GM12878 (cell line): ENCODE measurements around the gene ING4. TPM values are rescaled to one million over a fixed set of nuclear protein-coding genes. Genes with fewer than 3 reads are reported as not detected.
A peak's percentile ranks its signal among the peaks of the same experiment; 100 is the strongest.

Source experiments
- ATAC-seq: fragments of 200-7000 bp; cut with Tn5 transposase; 3 replicates; pipeline ENCODE4 v1.9.1; 2020; ENCODE audit warnings: mild to moderate bottlenecking, moderate library complexity
- BruUV-seq: library from RNA; stranded (reverse); fragments of 400-500 nt; replicated peaks from 2 replicates; lab custom pipeline; 2021; lab: Mats Ljungman, UMichigan
- CTCF ChIA-PET: fragments of 300-600 bp; sonication (Branson Sonifier 250); formaldehyde crosslinking; extraction: SDS; loops from one replicate; lab custom pipeline; 2021; ENCODE audit warnings: inconsistent platforms; lab: Yijun Ruan, JAX
- POLR2A ChIA-PET: fragments of 350-600 bp; formaldehyde crosslinking; extraction: SDS; loops from one replicate; lab custom pipeline; 2021; ENCODE audit warnings: inconsistent platforms; lab: Charles Lee
- RAD21 ChIA-PET: fragments of 300-600 bp; sonication (Branson Sonifier 250); formaldehyde crosslinking; loops from one replicate; lab custom pipeline; 2023; ENCODE audit warnings: antibody characterized with exemption; ENCODE audit not compliant: unreplicated experiment; lab: Charles Lee
- SMC1A ChIA-PET: fragments of 300-600 bp; sonication (Branson Sonifier 250); formaldehyde crosslinking; loops from one replicate; lab custom pipeline; 2023; ENCODE audit not compliant: unreplicated experiment, uncharacterized antibody; lab: Charles Lee
- DNase-seq: peaks from one replicate; pipeline ENCODE4 v3.0.0-alpha.2; 2011; ENCODE audit warnings: low read depth, low spot score
- FAIRE-seq: peaks from 3 replicates; lab custom pipeline; 2011; peaks lifted over from hg19 to GRCh38; lab: Jason Lieb, UNC
- H2AFZ ChIP-seq: 2 replicates; pipeline ENCODE4 v1.6.0; 2011; ENCODE audit warnings: low read depth, low read length, control low read depth; ENCODE audit not compliant: control insufficient read depth
- H3K27ac ChIP-seq: 2 replicates; pipeline ENCODE4 v1.5.1; 2011; ENCODE audit warnings: control low read depth; ENCODE audit not compliant: control insufficient read depth, insufficient read depth
- H3K27me3 ChIP-seq, 2 experiments: replicated peaks in 1 of 2; 2 replicates each; pipeline versions ENCODE4 v1.6.0 to v1.6.1; 2011; ENCODE audit warnings: low read length in 1 of 2; ENCODE audit not compliant: control insufficient read depth in 2 of 2, insufficient read depth in 2 of 2
- H3K36me3 ChIP-seq, 2 experiments: 2 replicates each; pipeline ENCODE4 v1.5.1; 2011; ENCODE audit warnings: low read length in 1 of 2; ENCODE audit not compliant: control insufficient read depth in 2 of 2, insufficient read depth in 2 of 2
- H3K4me1 ChIP-seq: 2 replicates; pipeline ENCODE4 v1.6.1; 2011; ENCODE audit warnings: mild to moderate bottlenecking, low read length, moderate library complexity, mixed read lengths; ENCODE audit not compliant: control insufficient read depth, insufficient read depth
- H3K4me2 ChIP-seq: 2 replicates; pipeline ENCODE4 v1.6.0; 2011; ENCODE audit warnings: control low read depth; ENCODE audit not compliant: control insufficient read depth, insufficient read depth
- H3K4me3 ChIP-seq: fragments of 200-600 bp; sonication (generic); 2 replicates; pipeline ENCODE4 v1.5.1; 2016
- H3K79me2 ChIP-seq: 2 replicates; pipeline ENCODE4 v1.6.0; 2011; ENCODE audit warnings: low read length; ENCODE audit not compliant: control insufficient read depth, insufficient read depth
- H3K9ac ChIP-seq: 2 replicates; pipeline ENCODE4 v1.8.0; 2011; ENCODE audit warnings: low read length, control low read depth, mixed read lengths; ENCODE audit not compliant: control insufficient read depth, insufficient read depth
- H3K9me3 ChIP-seq: replicated peaks from 3 replicates; pipeline ENCODE4 v1.5.1; 2011; ENCODE audit warnings: mild to moderate bottlenecking, low read length; ENCODE audit not compliant: control insufficient read depth, insufficient read depth
- H4K20me1 ChIP-seq: 2 replicates; pipeline ENCODE4 v1.6.0; 2011; ENCODE audit not compliant: control insufficient read depth, insufficient read depth
- BCLAF1 ChIP-seq: fragments of 450-650 bp; IDR thresholded peaks from 2 replicates; pipeline ENCODE4 v1.6.1; 2017; ENCODE audit warnings: antibody characterized with exemption, mild to moderate bottlenecking, moderate library complexity
- CREM ChIP-seq: IDR thresholded peaks from 2 replicates; pipeline ENCODE4 v1.6.1; 2014; ENCODE audit warnings: antibody characterized with exemption, low read depth
- EED ChIP-seq: sonication (generic); IDR thresholded peaks from 2 replicates; pipeline ENCODE4 v1.6.1; 2016; ENCODE audit warnings: antibody characterized with exemption, low read depth
- HDGF ChIP-seq: fragments of 450-650 bp; IDR thresholded peaks from 2 replicates; pipeline ENCODE4 v1.6.1; 2016; ENCODE audit warnings: antibody characterized with exemption
- JUNB ChIP-seq: IDR thresholded peaks from 2 replicates; pipeline ENCODE4 v1.6.1; 2016; ENCODE audit warnings: antibody characterized with exemption, mild to moderate bottlenecking
- KDM1A ChIP-seq: fragments of 200-600 bp; sonication (generic); IDR thresholded peaks from 2 replicates; pipeline ENCODE4 v1.6.1; 2016; ENCODE audit warnings: borderline replicate concordance
- MEF2B ChIP-seq: fragments of 450-650 bp; IDR thresholded peaks from 2 replicates; pipeline ENCODE4 v1.6.1; 2018; ENCODE audit warnings: mild to moderate bottlenecking, moderate library complexity; ENCODE audit not compliant: partially characterized antibody, poor library complexity, severe bottlenecking
- MXI1 ChIP-seq: fragments of 150-350 bp; IDR thresholded peaks from 2 replicates; pipeline ENCODE4 v1.6.1; 2011; ENCODE audit warnings: low read depth, mild to moderate bottlenecking, inconsistent platforms, low read length, improper control_type of control experiment
- NBN ChIP-seq: fragments of 450-650 bp; IDR thresholded peaks from 2 replicates; pipeline ENCODE4 v1.6.1; 2016
- PKNOX1 ChIP-seq: fragments of 450-650 bp; IDR thresholded peaks from 2 replicates; pipeline ENCODE4 v1.6.1; 2016; ENCODE audit warnings: mild to moderate bottlenecking
- POU2F2 ChIP-seq: IDR thresholded peaks from 3 replicates; pipeline ENCODE4 v1.6.1; 2011; ENCODE audit warnings: low read depth, mild to moderate bottlenecking, low read length, borderline replicate concordance
- STAT1 ChIP-seq: fragments of 450-650 bp; conservative IDR thresholded peaks from 2 replicates; pipeline ENCODE4 v1.6.1; 2014; ENCODE audit warnings: antibody characterized with exemption, mild to moderate bottlenecking
- WGBS: methylation state at CpG from one replicate; pipeline ENCODE4 v1.1.6; 2016; ENCODE audit warnings: low lambda C conversion rate; ENCODE audit not compliant: insufficient replicate concordance, insufficient coverage; ENCODE audit errors: missing lambda C conversion rate; 5-methylcytosine and 5-hydroxymethylcytosine counted together
- in situ Hi-C: fragments of 300-500 bp; cut with MboI; formaldehyde crosslinking; loops from 9 replicates; pipeline ENCODE4 v1.14.3; 2018; ENCODE audit warnings: mixed read lengths
- intact Hi-C: fragments of 100-400 bp; cut with micrococcal nuclease; formaldehyde crosslinking; loops from one replicate; pipeline ENCODE4 v1.14.2; 2022; ENCODE audit not compliant: unreplicated experiment
- polyA plus RNA-seq, 11 experiments: library from polyadenylated mRNA; depleted of rRNA in 4 of 11; unstranded in 6 of 11; stranded (reverse) in 5 of 11; fragments of >200 nt; fragmentation: Nextera tagmentation in 4 of 11; fragmentation: Illumina TruSeq in 1 of 11; extraction: Ambion mirVana in 4 of 11; extraction: Trizol in 1 of 11; gene quantifications; 1 replicate in 1 of 11; 2 replicates in 10 of 11; pipeline versions ENCODE4 v1.2.1 to v1.2.3, GENCODE V29; 2011 to 2016; ENCODE audit warnings: inconsistent platforms in 2 of 11, missing spikeins in 2 of 11, low read depth in 1 of 11
- total RNA-seq, 4 experiments: library from RNA; depleted of rRNA in 3 of 4; stranded (reverse); fragments of >200 nt in 3 of 4; fragmentation: Illumina TruSeq in 1 of 4; extraction: Trizol in 1 of 4; gene quantifications; 2 replicates each; pipeline versions ENCODE4 v1.2.1 to v1.2.3, GENCODE V29; 2013 to 2021
- TF ChIP-seq, protein P1 (sequence below): fragments of 150-350 bp; IDR thresholded peaks from 2 replicates; pipeline ENCODE4 v1.6.1; 2016; ENCODE audit warnings: low read depth, low read length
- TF ChIP-seq, protein P2 (sequence below): IDR thresholded peaks from 2 replicates; pipeline ENCODE4 v1.6.1; 2011; ENCODE audit warnings: low read depth, low read length, improper control_type of control experiment, borderline replicate concordance

Gene ING4
- total and polyA plus RNA-seq, 10 of the 15 experiments (the other 5 are each of a cell fraction or from before 2014, with no cell fraction given): 7.2 to 53.9 (median 21.8) TPM

DNA sequence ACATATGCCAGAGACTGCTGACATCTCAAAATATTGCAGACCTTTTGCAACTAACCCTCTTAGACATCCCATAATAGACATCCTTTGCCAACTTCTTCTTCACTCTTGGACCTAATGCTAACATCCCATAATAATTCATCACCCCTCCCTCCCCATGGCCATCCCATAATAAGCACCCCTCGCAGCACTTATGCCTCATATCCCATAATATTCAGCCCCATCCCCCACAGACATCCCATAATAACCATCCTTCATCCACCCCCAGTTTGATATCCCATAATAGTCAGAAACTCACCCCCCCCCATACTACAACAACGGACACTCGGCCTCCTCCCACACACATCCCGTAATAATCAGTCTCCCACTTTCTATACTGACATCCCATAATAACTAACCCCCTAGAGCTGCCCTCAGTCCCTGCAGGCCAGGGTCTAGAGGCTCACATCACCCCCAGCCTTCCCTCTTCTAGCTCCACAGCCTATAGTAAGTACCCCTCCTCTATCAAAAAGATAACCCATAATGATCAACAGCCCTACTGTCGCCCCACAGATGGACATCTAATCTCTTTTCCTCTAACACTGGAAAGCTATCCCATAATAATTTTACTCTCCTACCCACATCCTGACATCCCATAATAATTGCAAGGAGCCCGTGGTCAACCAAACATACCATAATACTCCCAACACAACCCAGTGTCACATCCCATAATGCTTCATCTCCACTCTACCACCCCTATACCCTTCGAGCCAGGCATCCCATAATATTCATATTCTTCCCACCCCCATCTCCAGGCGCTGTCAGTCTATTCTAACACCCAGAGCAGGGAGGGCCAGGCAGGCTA lies 54.9 kb downstream of the ING4 start:
- H3K4me3 ChIP-seq: no peak overlapping the region
- in situ Hi-C loops: no loop called here
- intact Hi-C loops: no loop called here
- TF ChIP-seq, protein P1, sequence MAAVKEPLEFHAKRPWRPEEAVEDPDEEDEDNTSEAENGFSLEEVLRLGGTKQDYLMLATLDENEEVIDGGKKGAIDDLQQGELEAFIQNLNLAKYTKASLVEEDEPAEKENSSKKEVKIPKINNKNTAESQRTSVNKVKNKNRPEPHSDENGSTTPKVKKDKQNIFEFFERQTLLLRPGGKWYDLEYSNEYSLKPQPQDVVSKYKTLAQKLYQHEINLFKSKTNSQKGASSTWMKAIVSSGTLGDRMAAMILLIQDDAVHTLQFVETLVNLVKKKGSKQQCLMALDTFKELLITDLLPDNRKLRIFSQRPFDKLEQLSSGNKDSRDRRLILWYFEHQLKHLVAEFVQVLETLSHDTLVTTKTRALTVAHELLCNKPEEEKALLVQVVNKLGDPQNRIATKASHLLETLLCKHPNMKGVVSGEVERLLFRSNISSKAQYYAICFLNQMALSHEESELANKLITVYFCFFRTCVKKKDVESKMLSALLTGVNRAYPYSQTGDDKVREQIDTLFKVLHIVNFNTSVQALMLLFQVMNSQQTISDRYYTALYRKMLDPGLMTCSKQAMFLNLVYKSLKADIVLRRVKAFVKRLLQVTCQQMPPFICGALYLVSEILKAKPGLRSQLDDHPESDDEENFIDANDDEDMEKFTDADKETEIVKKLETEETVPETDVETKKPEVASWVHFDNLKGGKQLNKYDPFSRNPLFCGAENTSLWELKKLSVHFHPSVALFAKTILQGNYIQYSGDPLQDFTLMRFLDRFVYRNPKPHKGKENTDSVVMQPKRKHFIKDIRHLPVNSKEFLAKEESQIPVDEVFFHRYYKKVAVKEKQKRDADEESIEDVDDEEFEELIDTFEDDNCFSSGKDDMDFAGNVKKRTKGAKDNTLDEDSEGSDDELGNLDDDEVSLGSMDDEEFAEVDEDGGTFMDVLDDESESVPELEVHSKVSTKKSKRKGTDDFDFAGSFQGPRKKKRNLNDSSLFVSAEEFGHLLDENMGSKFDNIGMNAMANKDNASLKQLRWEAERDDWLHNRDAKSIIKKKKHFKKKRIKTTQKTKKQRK: no peak
- no peak for TF ChIP-seq KDM1A
- TF ChIP-seq NBN: peak; percentile 93
- peak; percentile 83 for TF ChIP-seq HDGF
- TF ChIP-seq CREM: no peak
- TF ChIP-seq STAT1: no peak
- peak; percentile 81; the same call in 2 of the 3 replicates for TF ChIP-seq POU2F2
- TF ChIP-seq, protein P2, sequence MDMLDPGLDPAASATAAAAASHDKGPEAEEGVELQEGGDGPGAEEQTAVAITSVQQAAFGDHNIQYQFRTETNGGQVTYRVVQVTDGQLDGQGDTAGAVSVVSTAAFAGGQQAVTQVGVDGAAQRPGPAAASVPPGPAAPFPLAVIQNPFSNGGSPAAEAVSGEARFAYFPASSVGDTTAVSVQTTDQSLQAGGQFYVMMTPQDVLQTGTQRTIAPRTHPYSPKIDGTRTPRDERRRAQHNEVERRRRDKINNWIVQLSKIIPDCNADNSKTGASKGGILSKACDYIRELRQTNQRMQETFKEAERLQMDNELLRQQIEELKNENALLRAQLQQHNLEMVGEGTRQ: no peak
- TF ChIP-seq PKNOX1: peak; percentile 95
- peak; percentile 20 for TF ChIP-seq MEF2B
- TF ChIP-seq MXI1: no peak
- TF ChIP-seq EED: peak; percentile 40; the same call in 1 of the 2 replicates
- TF ChIP-seq JUNB: no peak
- no peak for TF ChIP-seq BCLAF1

More for the DNA sequence above, 54.9 kb downstream of the ING4 start:
- Histone ChIP-seq H3K27ac (peak overlapping the region; percentile 30), H3K36me3 (no peaks in the 10 kb centered on the region), H3K9ac (no peak overlapping the region), H3K27me3 (no peaks in the 10 kb centered on the region), H3K79me2 (peaks cover 34% of the 10 kb centered on the region), H3K9me3 (no peaks in the 10 kb centered on the region), H2AFZ (no peak overlapping the region; the same call in 1 of the 2 replicates), H3K4me1 (peaks cover 41% of the 10 kb centered on the region), H3K4me2 (0 out of 2 replicates have a peak overlapping the region, but pooled peaks have one; percentile 35), H4K20me1 (peaks cover 14% of the 10 kb centered on the region)
- peak; percentile 43 for ATAC-seq
- RAD21 ChIA-PET: interaction anchor here (1.2 to 1.5 kb wide), 2 partner anchors 27 to 81 kb away, joined by 4 read pairs; partner anchors contain the start of genes LPAR5 and ZNF384
- SMC1A ChIA-PET: interaction anchor here (0.6 to 1.2 kb wide), 3 partner anchors 36 to 145 kb away, joined by 3 to 4 read pairs (median 4); partner anchors contain the start of gene ZNF384
- POLR2A ChIA-PET: interaction anchor here (0.7 to 1.7 kb wide), 6 partner anchors 15 to 144 kb away, joined by 3 to 8 read pairs (median 6); partner anchors contain the start of gene LPAR5
- peak; percentile 67 for DNase-seq
- 10% methylated on average over 8 of the region's 8 CpGs for WGBS
- CTCF ChIA-PET: interaction anchor here (0.7 to 1.5 kb wide), 4 partner anchors 20 to 281 kb away, joined by 3 to 5 read pairs (median 4); no protein-coding TSS in a partner anchor
- no TSS peak for BruUV-seq
- FAIRE-seq: no peak
